22Rv1 (cell line): ENCODE data around the gene CRYBB3.

Source experiments
- H3K27ac ChIP-seq: fragments of 450-650 bp; 2 replicates; pipeline ENCODE4 v1.5.1; 2017
- CTCF ChIP-seq: fragments of 450-650 bp; IDR thresholded peaks from 2 replicates; pipeline ENCODE4 v1.5.1; 2017; ENCODE audit warnings: mild to moderate bottlenecking
- ZFX ChIP-seq: fragments of 450-650 bp; IDR thresholded peaks from 2 replicates; pipeline ENCODE4 v1.6.1; 2017; ENCODE audit warnings: antibody characterized with exemption, borderline replicate concordance

CRYBB3 gene

GRCh38 chr22:25199731-25200520 is at the start of gene CRYBB3:
Gene CRYBB3, plus strand, starts transcription at chr22:25199858. Its CDS starts 1,539 bp downstream, at chr22:25201397.
- no peak within 1 kb of the TSS for H3K27ac ChIP-seq
- TF ChIP-seq ZFX, result no peak
- no peak for TF ChIP-seq CTCF

- no peak overlapping the region for H3K27ac ChIP-seq
- TF ChIP-seq ZFX (no peak), CTCF (no peak)
Observed at GRCh38 chr22:25153961-25154666, 45.5 kb upstream of the CRYBB3 start.

- no peak for TF ChIP-seq ZFX
- no peak for TF ChIP-seq CTCF
- no peak overlapping the region for H3K27ac ChIP-seq
Observed at GRCh38 chr22:25154667-25154999, 45.0 kb upstream of the CRYBB3 start.

GRCh38 chr22:25156736-25157135 is 42.9 kb upstream of the CRYBB3 start:
- TF ChIP-seq ZFX (no peak), CTCF (no peak)
- no peak overlapping the region for H3K27ac ChIP-seq

- TF ChIP-seq CTCF (no peak), ZFX (no peak)
- H3K27ac ChIP-seq, result no peak overlapping the region
Observed at GRCh38 chr22:25159028-25159427, 40.6 kb upstream of the CRYBB3 start.

GRCh38 chr22:25160120-25160996 is 39.3 kb upstream of the CRYBB3 start:
- H3K27ac ChIP-seq, result no peak overlapping the region
- TF ChIP-seq CTCF (no peak), ZFX (no peak)
